SU-DHL-6 (cell line): Measurements from ENCODE around the gene APOL6.

ENCODE experiments used
- CTCF ChIP-seq: fragments of 200-600 bp; sonication (generic); IDR thresholded peaks from one replicate; pipeline ENCODE4 v1.5.1; 2017; ENCODE audit warnings: antibody characterized with exemption, mild to moderate bottlenecking, low read length, moderate library complexity; ENCODE audit not compliant: insufficient read depth, poor library complexity, severe bottlenecking
- EZH2phosphoT487 ChIP-seq: fragments of 200-600 bp; sonication (generic), shearing (Covaris generic); conservative IDR thresholded peaks from 2 replicates; pipeline ENCODE4 v1.6.1; 2018; ENCODE audit warnings: mild to moderate bottlenecking, antibody characterized with exemption, low read length, moderate library complexity, mixed read lengths

DNA sequence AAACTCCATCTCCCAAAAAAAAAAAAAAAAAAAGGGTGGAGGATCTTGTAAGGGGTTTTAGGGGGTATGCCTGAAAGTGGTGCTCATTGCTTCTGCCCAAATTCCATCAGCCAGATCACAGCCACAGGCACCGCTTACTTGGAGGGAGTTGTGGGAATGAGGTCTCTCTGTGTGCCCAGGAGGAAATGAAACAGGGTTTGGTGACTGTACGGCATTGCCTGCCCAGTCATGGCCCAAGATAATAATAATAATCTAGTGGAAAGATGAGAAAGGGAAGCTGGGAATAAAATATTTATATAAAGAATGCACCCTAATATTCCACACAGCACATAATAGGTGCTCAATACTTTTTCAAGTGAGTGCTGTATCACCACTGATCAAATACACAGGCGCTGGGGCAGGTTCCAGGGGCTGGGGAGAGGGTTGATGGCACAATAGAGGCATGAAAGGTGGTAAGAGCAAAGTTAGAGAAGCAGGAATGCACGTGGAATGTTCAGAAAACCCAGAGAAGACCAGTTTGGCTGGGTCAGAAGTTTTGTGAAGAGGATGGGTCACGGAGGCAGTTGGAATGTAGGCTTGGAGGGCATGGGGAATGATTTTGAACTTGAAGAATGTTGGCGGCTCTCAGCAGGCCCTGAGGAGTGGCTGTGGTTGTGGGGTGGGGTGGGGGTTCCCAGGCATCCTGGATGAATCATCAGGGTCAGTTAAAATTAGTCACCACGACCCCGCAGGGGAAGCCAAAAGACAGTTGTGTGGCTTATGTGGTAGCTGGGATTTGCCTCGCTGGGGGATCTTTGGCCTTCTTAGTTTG, 18.6 kb upstream of the APOL6 start:
- TF ChIP-seq CTCF (no peak), EZH2phosphoT487 (no peak)
